Measurements from ENCODE around the gene TUBB1.
"Not testable (repeated sequence)": the region's sequence is repeated elsewhere in the genome, so short reads cannot be mapped to it uniquely, and the experiment has no call there.

Gene TUBB1

GRCh38 chr20:59006167-59006863 is 12.9 kb upstream of the TUBB1 start:
- no peak for DNase-seq (ENCODE audit: low read depth in 2 of 2)

GRCh38 chr20:59006864-59007664 is 12.2 kb upstream of the TUBB1 start, which contains the start of gene CTSZ:
TSS of gene CTSZ (minus strand) at chr20:59007254. CDS start at chr20:59007128, 126 bp downstream.
- peak in 1 of 2 donors; percentile 21 for DNase-seq (ENCODE audit: low read depth in 2 of 2)

- no peak for DNase-seq (ENCODE audit: low read depth in 2 of 2)
These were observed 11.3 kb upstream of the TUBB1 start for GRCh38 chr20:59007665-59008511.

GRCh38 chr20:59008715-59009336 is 10.4 kb upstream of the TUBB1 start:
- DNase-seq (ENCODE audit: low read depth in 2 of 2): no peak

GRCh38 chr20:59010321-59010994 is 8.8 kb upstream of the TUBB1 start:
- no peak for DNase-seq (ENCODE audit: low read depth in 2 of 2)

- no peak for DNase-seq (ENCODE audit: low read depth in 2 of 2)
These were observed 8.0 kb upstream of the TUBB1 start for GRCh38 chr20:59010995-59011873.

- not testable (repeated sequence) for DNase-seq (ENCODE audit: low read depth in 2 of 2)
These were observed 7.4 kb upstream of the TUBB1 start for GRCh38 chr20:59011874-59012157.

GRCh38 chr20:59013031-59013951 is 5.9 kb upstream of the TUBB1 start:
- DNase-seq (ENCODE audit: low read depth in 2 of 2): no peak

GRCh38 chr20:59013959-59014608 is 5.1 kb upstream of the TUBB1 start:
- DNase-seq (ENCODE audit: low read depth in 2 of 2): no peak

GRCh38 chr20:59014680-59015389 is 4.4 kb upstream of the TUBB1 start:
- DNase-seq (ENCODE audit: low read depth in 2 of 2): no peak

GRCh38 chr20:59015411-59015810 is 3.8 kb upstream of the TUBB1 start:
- no peak for DNase-seq (ENCODE audit: low read depth in 2 of 2)

GRCh38 chr20:59015812-59016711 is 3.2 kb upstream of the TUBB1 start:
- DNase-seq (ENCODE audit: low read depth in 2 of 2): no peak

GRCh38 chr20:59016795-59017492 is 2.3 kb upstream of the TUBB1 start:
- DNase-seq (ENCODE audit: low read depth in 2 of 2): no peak

- DNase-seq (ENCODE audit: low read depth in 2 of 2): no peak
These were observed 1.6 kb upstream of the TUBB1 start for GRCh38 chr20:59017493-59018231.

- DNase-seq (ENCODE audit: low read depth in 2 of 2): no peak
These were observed 412 bp upstream of the TUBB1 start for GRCh38 chr20:59018817-59019216.

Data from stimulated activated CD4-positive, alpha-beta T cell treated with anti-CD3 and anti-CD28 coated beads, Interleukin-1b, Interleukin-23, amount 100 ng/mL, for 1 hour (primary cell).